K562 (cell line): ENCODE results near the gene EPB41L4A. TPM values are rescaled to one million over a fixed set of nuclear protein-coding genes. Genes with fewer than 3 reads are reported as not detected.

ENCODE experiments used
- ARID2 ChIP-seq: fragments of 450-650 bp; IDR thresholded peaks from 2 replicates; pipeline ENCODE4 v1.6.1; 2017; ENCODE audit warnings: antibody characterized with exemption, mild to moderate bottlenecking
- BRF1 ChIP-seq: IDR thresholded peaks from 3 replicates; pipeline ENCODE4 v1.6.1; 2011; ENCODE audit warnings: borderline replicate concordance, mild to moderate bottlenecking; ENCODE audit not compliant: insufficient read length; ENCODE audit errors: extremely low read depth
- CBFA2T3 ChIP-seq: fragments of 450-650 bp; IDR thresholded peaks from 2 replicates; pipeline ENCODE4 v1.6.1; 2017
- CHD4 ChIP-seq: fragments of 200-600 bp; sonication (generic); IDR thresholded peaks from 3 replicates; pipeline ENCODE4 v1.6.1; 2012; ENCODE audit warnings: low read depth, mild to moderate bottlenecking, mixed read lengths, low read length, inconsistent platforms; ENCODE audit not compliant: insufficient read depth, insufficient replicate concordance, poor library complexity, severe bottlenecking
- FOXP1 ChIP-seq: sonication (generic); formaldehyde crosslinking; IDR thresholded peaks from 2 replicates; pipeline ENCODE4 v1.8.0; 2022; ENCODE audit warnings: mild to moderate bottlenecking, missing genetic modification reagents
- RBM34 ChIP-seq: fragments of 200-400 bp; formaldehyde crosslinking; IDR thresholded peaks from 2 replicates; pipeline ENCODE4 v1.6.1; 2018; ENCODE audit warnings: low read length, borderline replicate concordance; ENCODE audit not compliant: insufficient read depth
- polyA plus RNA-seq, 8 experiments: library from polyadenylated mRNA; depleted of rRNA in 4 of 8; stranded (reverse) in 5 of 8; unstranded in 3 of 8; fragments of >200 nt; fragmentation: Nextera tagmentation in 2 of 8; fragmentation: Illumina TruSeq in 1 of 8; extraction: Ambion mirVana in 2 of 8; extraction: Trizol in 1 of 8; gene quantifications; 2 replicates each; pipeline versions ENCODE4 v1.2.1 to v1.2.3, GENCODE V29; 2011 to 2014; ENCODE audit warnings: inconsistent platforms in 1 of 8, missing spikeins in 1 of 8
- total RNA-seq, 7 experiments: library from RNA; depleted of rRNA in 6 of 7; stranded (reverse); fragments of >200 nt in 6 of 7; fragmentation: Illumina TruSeq in 2 of 7; extraction: Trizol in 2 of 7; gene quantifications; 2 replicates each; pipeline versions ENCODE4 v1.2.1 to v1.2.3, GENCODE V29; 2011 to 2021; ENCODE audit warnings: low replicate concordance in 1 of 7
- TF ChIP-seq, protein P1 (sequence below): sonication (generic); formaldehyde crosslinking; IDR thresholded peaks from 2 replicates; pipeline ENCODE4 v1.8.0; 2023; ENCODE audit warnings: mild to moderate bottlenecking, missing genetic modification reagents
- TF ChIP-seq, protein P2 (sequence below), 2 experiments: IDR thresholded peaks; 2 replicates each; pipeline ENCODE4 v1.6.1; 2012; ENCODE audit warnings: improper control_type of control experiment in 2 of 2, low read depth in 2 of 2, low read length in 2 of 2, borderline replicate concordance in 1 of 2
- TF ChIP-seq, protein P3 (sequence below): sonication (generic); formaldehyde crosslinking; IDR thresholded peaks from 2 replicates; pipeline ENCODE4 v1.8.0; 2023; ENCODE audit warnings: missing genetic modification reagents, mild to moderate bottlenecking, borderline replicate concordance
- TF ChIP-seq, protein P4 (sequence below): sonication (generic); formaldehyde crosslinking; IDR thresholded peaks from 2 replicates; pipeline ENCODE4 v1.9.0; 2022; ENCODE audit warnings: mild to moderate bottlenecking, missing genetic modification reagents

EPB41L4A gene
- total and polyA plus RNA-seq, 9 of the 15 experiments (the other 6 are each of a cell fraction or from before 2014, with no cell fraction given): 0.04 to 0.35 (median 0.12) TPM; not detected in 3

DNA sequence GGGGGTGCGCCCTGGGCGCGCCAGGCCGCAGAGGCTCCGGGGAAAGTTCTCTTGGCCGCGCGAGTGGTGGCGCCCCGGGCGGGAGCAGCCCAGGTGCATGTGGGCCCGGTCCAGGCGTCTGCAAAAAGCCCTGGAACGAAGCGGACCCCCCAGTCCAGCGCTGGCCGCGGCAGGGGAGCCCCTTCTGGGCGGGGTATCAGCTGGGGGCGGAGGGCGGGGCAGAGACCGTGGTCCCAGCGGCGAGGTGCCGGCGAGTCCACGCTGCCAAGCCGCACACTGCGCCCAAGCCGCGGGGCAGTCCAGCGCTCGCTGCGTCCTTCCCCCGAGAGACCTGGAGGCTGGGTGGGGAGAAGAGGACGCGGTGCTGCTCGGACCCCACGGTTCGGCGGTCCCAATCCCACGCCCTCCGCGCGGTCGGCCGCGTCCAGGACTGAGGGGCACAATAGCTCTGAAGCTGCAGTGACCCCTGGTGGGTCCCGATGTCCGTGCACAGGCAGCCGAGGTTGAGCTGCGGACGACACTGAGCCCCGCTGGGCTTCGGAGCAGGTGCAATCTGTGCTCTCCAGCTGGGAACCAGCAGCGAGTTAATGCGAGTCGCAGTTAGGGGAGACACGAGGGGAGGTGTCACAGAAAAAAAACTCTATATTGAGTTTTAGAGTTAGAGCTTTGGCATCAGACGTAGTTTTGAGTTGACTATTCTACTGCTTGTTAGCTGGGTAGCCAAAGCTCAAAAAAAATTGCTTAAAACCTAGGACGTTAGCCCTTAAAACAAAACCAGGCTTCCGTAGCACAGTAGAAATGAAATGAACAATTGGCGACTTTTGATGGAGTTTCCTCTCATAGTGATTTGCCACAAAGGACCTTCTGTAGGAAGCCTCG is 1.1 kb upstream of the EPB41L4A start (continued):
- TF ChIP-seq, protein P1, sequence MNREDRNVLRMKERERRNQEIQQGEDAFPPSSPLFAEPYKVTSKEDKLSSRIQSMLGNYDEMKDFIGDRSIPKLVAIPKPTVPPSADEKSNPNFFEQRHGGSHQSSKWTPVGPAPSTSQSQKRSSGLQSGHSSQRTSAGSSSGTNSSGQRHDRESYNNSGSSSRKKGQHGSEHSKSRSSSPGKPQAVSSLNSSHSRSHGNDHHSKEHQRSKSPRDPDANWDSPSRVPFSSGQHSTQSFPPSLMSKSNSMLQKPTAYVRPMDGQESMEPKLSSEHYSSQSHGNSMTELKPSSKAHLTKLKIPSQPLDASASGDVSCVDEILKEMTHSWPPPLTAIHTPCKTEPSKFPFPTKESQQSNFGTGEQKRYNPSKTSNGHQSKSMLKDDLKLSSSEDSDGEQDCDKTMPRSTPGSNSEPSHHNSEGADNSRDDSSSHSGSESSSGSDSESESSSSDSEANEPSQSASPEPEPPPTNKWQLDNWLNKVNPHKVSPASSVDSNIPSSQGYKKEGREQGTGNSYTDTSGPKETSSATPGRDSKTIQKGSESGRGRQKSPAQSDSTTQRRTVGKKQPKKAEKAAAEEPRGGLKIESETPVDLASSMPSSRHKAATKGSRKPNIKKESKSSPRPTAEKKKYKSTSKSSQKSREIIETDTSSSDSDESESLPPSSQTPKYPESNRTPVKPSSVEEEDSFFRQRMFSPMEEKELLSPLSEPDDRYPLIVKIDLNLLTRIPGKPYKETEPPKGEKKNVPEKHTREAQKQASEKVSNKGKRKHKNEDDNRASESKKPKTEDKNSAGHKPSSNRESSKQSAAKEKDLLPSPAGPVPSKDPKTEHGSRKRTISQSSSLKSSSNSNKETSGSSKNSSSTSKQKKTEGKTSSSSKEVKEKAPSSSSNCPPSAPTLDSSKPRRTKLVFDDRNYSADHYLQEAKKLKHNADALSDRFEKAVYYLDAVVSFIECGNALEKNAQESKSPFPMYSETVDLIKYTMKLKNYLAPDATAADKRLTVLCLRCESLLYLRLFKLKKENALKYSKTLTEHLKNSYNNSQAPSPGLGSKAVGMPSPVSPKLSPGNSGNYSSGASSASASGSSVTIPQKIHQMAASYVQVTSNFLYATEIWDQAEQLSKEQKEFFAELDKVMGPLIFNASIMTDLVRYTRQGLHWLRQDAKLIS (CRISPR knock-in tag): peak; percentile 48; the same call in 1 of the 2 replicates
- TF ChIP-seq CBFA2T3 (peak; percentile 10; the same call in 1 of the 2 replicates), FOXP1 (CRISPR knock-in tag) (0 out of 2 replicates have a peak, but pooled peaks have one; percentile 62), ARID2 (peak; percentile 64; the same call in 1 of the 2 replicates), RBM34 (no peak), BRF1 (no peak), CHD4 (no peak)
- TF ChIP-seq, protein P2, sequence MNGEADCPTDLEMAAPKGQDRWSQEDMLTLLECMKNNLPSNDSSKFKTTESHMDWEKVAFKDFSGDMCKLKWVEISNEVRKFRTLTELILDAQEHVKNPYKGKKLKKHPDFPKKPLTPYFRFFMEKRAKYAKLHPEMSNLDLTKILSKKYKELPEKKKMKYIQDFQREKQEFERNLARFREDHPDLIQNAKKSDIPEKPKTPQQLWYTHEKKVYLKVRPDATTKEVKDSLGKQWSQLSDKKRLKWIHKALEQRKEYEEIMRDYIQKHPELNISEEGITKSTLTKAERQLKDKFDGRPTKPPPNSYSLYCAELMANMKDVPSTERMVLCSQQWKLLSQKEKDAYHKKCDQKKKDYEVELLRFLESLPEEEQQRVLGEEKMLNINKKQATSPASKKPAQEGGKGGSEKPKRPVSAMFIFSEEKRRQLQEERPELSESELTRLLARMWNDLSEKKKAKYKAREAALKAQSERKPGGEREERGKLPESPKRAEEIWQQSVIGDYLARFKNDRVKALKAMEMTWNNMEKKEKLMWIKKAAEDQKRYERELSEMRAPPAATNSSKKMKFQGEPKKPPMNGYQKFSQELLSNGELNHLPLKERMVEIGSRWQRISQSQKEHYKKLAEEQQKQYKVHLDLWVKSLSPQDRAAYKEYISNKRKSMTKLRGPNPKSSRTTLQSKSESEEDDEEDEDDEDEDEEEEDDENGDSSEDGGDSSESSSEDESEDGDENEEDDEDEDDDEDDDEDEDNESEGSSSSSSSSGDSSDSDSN (IDR thresholded peaks at IDR 0.05; ENCODE audit: borderline replicate concordance in 1 of 2, low read depth in 2 of 2, low read length in 2 of 2): 0 out of 4 replicates have a peak, but pooled peaks of 1 of the 2 experiments have one; percentile 36
- TF ChIP-seq, protein P3, sequence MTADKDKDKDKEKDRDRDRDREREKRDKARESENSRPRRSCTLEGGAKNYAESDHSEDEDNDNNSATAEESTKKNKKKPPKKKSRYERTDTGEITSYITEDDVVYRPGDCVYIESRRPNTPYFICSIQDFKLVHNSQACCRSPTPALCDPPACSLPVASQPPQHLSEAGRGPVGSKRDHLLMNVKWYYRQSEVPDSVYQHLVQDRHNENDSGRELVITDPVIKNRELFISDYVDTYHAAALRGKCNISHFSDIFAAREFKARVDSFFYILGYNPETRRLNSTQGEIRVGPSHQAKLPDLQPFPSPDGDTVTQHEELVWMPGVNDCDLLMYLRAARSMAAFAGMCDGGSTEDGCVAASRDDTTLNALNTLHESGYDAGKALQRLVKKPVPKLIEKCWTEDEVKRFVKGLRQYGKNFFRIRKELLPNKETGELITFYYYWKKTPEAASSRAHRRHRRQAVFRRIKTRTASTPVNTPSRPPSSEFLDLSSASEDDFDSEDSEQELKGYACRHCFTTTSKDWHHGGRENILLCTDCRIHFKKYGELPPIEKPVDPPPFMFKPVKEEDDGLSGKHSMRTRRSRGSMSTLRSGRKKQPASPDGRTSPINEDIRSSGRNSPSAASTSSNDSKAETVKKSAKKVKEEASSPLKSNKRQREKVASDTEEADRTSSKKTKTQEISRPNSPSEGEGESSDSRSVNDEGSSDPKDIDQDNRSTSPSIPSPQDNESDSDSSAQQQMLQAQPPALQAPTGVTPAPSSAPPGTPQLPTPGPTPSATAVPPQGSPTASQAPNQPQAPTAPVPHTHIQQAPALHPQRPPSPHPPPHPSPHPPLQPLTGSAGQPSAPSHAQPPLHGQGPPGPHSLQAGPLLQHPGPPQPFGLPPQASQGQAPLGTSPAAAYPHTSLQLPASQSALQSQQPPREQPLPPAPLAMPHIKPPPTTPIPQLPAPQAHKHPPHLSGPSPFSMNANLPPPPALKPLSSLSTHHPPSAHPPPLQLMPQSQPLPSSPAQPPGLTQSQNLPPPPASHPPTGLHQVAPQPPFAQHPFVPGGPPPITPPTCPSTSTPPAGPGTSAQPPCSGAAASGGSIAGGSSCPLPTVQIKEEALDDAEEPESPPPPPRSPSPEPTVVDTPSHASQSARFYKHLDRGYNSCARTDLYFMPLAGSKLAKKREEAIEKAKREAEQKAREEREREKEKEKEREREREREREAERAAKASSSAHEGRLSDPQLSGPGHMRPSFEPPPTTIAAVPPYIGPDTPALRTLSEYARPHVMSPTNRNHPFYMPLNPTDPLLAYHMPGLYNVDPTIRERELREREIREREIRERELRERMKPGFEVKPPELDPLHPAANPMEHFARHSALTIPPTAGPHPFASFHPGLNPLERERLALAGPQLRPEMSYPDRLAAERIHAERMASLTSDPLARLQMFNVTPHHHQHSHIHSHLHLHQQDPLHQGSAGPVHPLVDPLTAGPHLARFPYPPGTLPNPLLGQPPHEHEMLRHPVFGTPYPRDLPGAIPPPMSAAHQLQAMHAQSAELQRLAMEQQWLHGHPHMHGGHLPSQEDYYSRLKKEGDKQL (CRISPR knock-in tag): peak; percentile 91; the same call in 1 of the 2 replicates
- TF ChIP-seq, protein P4, sequence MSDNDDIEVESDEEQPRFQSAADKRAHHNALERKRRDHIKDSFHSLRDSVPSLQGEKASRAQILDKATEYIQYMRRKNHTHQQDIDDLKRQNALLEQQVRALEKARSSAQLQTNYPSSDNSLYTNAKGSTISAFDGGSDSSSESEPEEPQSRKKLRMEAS (CRISPR knock-in tag): peak; percentile 68
